ENCODE data around the gene FBXW8.

FBXW8 gene

GRCh38 chr12:117067638-117068037, 156.9 kb downstream of the FBXW8 start:
- H3K27ac ChIP-seq, result no peak overlapping the region
- TF ChIP-seq ZFX (IDR thresholded peaks at IDR 0.05), result no peak
- TF ChIP-seq CTCF (conservative IDR thresholded peaks at IDR 0.05), result no peak

GRCh38 chr12:117068492-117068891, 157.7 kb downstream of the FBXW8 start:
- TF ChIP-seq ZFX (IDR thresholded peaks at IDR 0.05) (no peak), CTCF (conservative IDR thresholded peaks at IDR 0.05) (no peak)
- no peak overlapping the region for H3K27ac ChIP-seq

- no peak for TF ChIP-seq CTCF (conservative IDR thresholded peaks at IDR 0.05)
- no peak for TF ChIP-seq ZFX (IDR thresholded peaks at IDR 0.05)
- no peak overlapping the region for H3K27ac ChIP-seq
Observed at GRCh38 chr12:117069101-117069797, 158.5 kb downstream of the FBXW8 start.

GRCh38 chr12:117069926-117070900, 159.5 kb downstream of the FBXW8 start:
- TF ChIP-seq ZFX (IDR thresholded peaks at IDR 0.05), result no peak
- no peak for TF ChIP-seq CTCF (conservative IDR thresholded peaks at IDR 0.05)
- H3K27ac ChIP-seq, result no peak overlapping the region

- no peak overlapping the region for H3K27ac ChIP-seq
- TF ChIP-seq ZFX (IDR thresholded peaks at IDR 0.05) (no peak), CTCF (conservative IDR thresholded peaks at IDR 0.05) (no peak)
Observed at GRCh38 chr12:117071009-117071408, 160.3 kb downstream of the FBXW8 start.

- TF ChIP-seq ZFX (IDR thresholded peaks at IDR 0.05) (no peak), CTCF (conservative IDR thresholded peaks at IDR 0.05) (no peak)
- no peak overlapping the region for H3K27ac ChIP-seq
Observed at GRCh38 chr12:117072106-117072505, 161.4 kb downstream of the FBXW8 start.
